A549 (cell line): ENCODE results near the gene RPS6KB2. TPM values are rescaled to one million over a fixed set of nuclear protein-coding genes. Genes with fewer than 3 reads are reported as not detected.
A peak's percentile ranks its signal among the peaks of the same experiment; 100 is the strongest.
"Not testable (repeated sequence)": the region's sequence is repeated elsewhere in the genome, so short reads cannot be mapped to it uniquely, and the experiment has no call there.

Experiments used
- ATAC-seq, 2 experiments: fragments of 200-7000 bp in 1 of 2; fragments of >200 bp in 1 of 2; cut with Nextera tagmentation in 1 of 2; cut with Tn5 transposase in 1 of 2; 3 replicates each; pipeline versions ENCODE4 v1.8.0 to v1.9.1; 2018 to 2020; ENCODE audit warnings: mild to moderate bottlenecking in 1 of 2, moderate library complexity in 1 of 2
- CTCF ChIA-PET: fragments of 300-600 bp; sonication (Branson Sonifier 250); formaldehyde crosslinking; extraction: SDS; loops from one replicate; lab custom pipeline; 2021; ENCODE audit warnings: antibody characterized with exemption, inconsistent platforms; lab: Yijun Ruan, JAX
- POLR2A ChIA-PET: fragments of 350-600 bp; formaldehyde crosslinking; extraction: SDS; loops from one replicate; lab custom pipeline; 2021; ENCODE audit warnings: antibody characterized with exemption, inconsistent platforms; lab: Yijun Ruan, JAX
- DNase-seq, 2 experiments: peaks; one replicate each; pipeline versions ENCODE4 v3.0.0 to v3.0.0-alpha.2; 2011 to 2016; ENCODE audit warnings: low read depth in 1 of 2, low spot score in 1 of 2
- FAIRE-seq: peaks from 2 replicates; lab custom pipeline; 2011; peaks lifted over from hg19 to GRCh38; lab: Jason Lieb, UNC
- H3K27ac ChIP-seq, 2 experiments: fragments of >200 bp; sonication (Bioruptor Twin); formaldehyde crosslinking; 3 replicates each; pipeline ENCODE4 v1.5.1; 2016 to 2017
- H3K4me1 ChIP-seq: fragments of >200 bp; sonication (Bioruptor Twin); formaldehyde crosslinking; 3 replicates; pipeline ENCODE4 v1.6.1; 2016
- H3K4me2 ChIP-seq: fragments of >200 bp; sonication (Bioruptor Twin); formaldehyde crosslinking; 3 replicates; pipeline ENCODE4 v1.6.1; 2016
- H3K4me3 ChIP-seq: fragments of >200 bp; sonication (Bioruptor Twin); formaldehyde crosslinking; 3 replicates; pipeline ENCODE4 v1.5.1; 2016
- H3K9me3 ChIP-seq: fragments of >200 bp; sonication (Bioruptor Twin); formaldehyde crosslinking; 3 replicates; pipeline ENCODE4 v1.6.1; 2016
- ATOH8 ChIP-seq: fragments of 250-450 bp; sonication (Bioruptor Pico); IDR thresholded peaks from 2 replicates; pipeline ENCODE4 v1.5.0; 2020; ENCODE audit warnings: low read depth, mild to moderate bottlenecking, moderate library complexity
- BHLHE40 ChIP-seq: IDR thresholded peaks from 2 replicates; pipeline ENCODE4 v1.6.1; 2012; ENCODE audit warnings: low read depth, low read length, inconsistent platforms
- E2F6 ChIP-seq: IDR thresholded peaks from 2 replicates; pipeline ENCODE4 v1.6.1; 2012; ENCODE audit warnings: low read depth, borderline replicate concordance
- EHF ChIP-seq: fragments of 250-450 bp; sonication (Bioruptor Pico); IDR thresholded peaks from 2 replicates; pipeline ENCODE4 v1.5.0; 2020; ENCODE audit warnings: mild to moderate bottlenecking
- EHMT2 ChIP-seq: fragments of 200-600 bp; sonication (generic); IDR thresholded peaks from 2 replicates; pipeline ENCODE4 v1.6.1; 2016; ENCODE audit warnings: antibody characterized with exemption, low read depth, mild to moderate bottlenecking, moderate library complexity
- FOXS1 ChIP-seq: fragments of 250-450 bp; sonication (Bioruptor Pico); IDR thresholded peaks from 2 replicates; pipeline ENCODE4 v1.5.0; 2020; ENCODE audit warnings: mild to moderate bottlenecking, moderate library complexity
- HOXB5 ChIP-seq: fragments of 250-450 bp; sonication (Bioruptor Pico); IDR thresholded peaks from 2 replicates; pipeline ENCODE4 v1.5.0; 2020; ENCODE audit warnings: mild to moderate bottlenecking, moderate library complexity
- JUN ChIP-seq, 2 experiments: fragments of >200 bp; sonication (Bioruptor Twin); formaldehyde crosslinking; IDR thresholded peaks; 2 replicates in 1 of 2; 3 replicates in 1 of 2; pipeline ENCODE4 v1.6.1; 2016 to 2017
- JUNB ChIP-seq: fragments of >200 bp; sonication (Bioruptor Twin); formaldehyde crosslinking; IDR thresholded peaks from 2 replicates; pipeline ENCODE4 v1.6.1; 2016
- NPAS2 ChIP-seq: fragments of 250-450 bp; sonication (Bioruptor Pico); IDR thresholded peaks from 2 replicates; pipeline ENCODE4 v1.8.0; 2022; ENCODE audit warnings: mild to moderate bottlenecking, moderate library complexity, borderline replicate concordance
- NR3C1 ChIP-seq: fragments of >200 bp; sonication (Bioruptor Twin); formaldehyde crosslinking; IDR thresholded peaks from 3 replicates; pipeline ENCODE4 v1.6.1; 2017
- PHF8 ChIP-seq: fragments of 200-600 bp; sonication (generic); IDR thresholded peaks from 2 replicates; pipeline ENCODE4 v1.6.1; 2016; ENCODE audit warnings: low read depth, mild to moderate bottlenecking, antibody characterized with exemption, moderate library complexity, borderline replicate concordance
- POLR2AphosphoS2 ChIP-seq: conservative IDR thresholded peaks from 2 replicates; pipeline ENCODE4 v1.6.1; 2012; ENCODE audit warnings: low read length, improper control_type of control experiment, inconsistent platforms
- RAD21 ChIP-seq, 2 experiments: fragments of >200 bp in 1 of 2; sonication (Bioruptor Twin) in 1 of 2; formaldehyde crosslinking in 1 of 2; IDR thresholded peaks in 1 of 2; conservative IDR thresholded peaks in 1 of 2; 2 replicates in 1 of 2; 3 replicates in 1 of 2; pipeline ENCODE4 v1.6.1; 2012 to 2018; ENCODE audit warnings: inconsistent platforms in 1 of 2
- SREBF2 ChIP-seq: fragments of 450-650 bp; IDR thresholded peaks from 2 replicates; pipeline ENCODE4 v1.6.1; 2014; ENCODE audit warnings: mild to moderate bottlenecking, moderate library complexity
- TFCP2L1 ChIP-seq: fragments of 250-450 bp; sonication (Bioruptor Pico); IDR thresholded peaks from 2 replicates; pipeline ENCODE4 v1.5.0; 2021; ENCODE audit warnings: mild to moderate bottlenecking
- TP53 ChIP-seq: fragments of 250-450 bp; sonication (Bioruptor Pico); IDR thresholded peaks from 2 replicates; pipeline ENCODE4 v1.5.0; 2021; ENCODE audit warnings: mild to moderate bottlenecking, moderate library complexity
- ZFP36 ChIP-seq: fragments of 450-650 bp; IDR thresholded peaks from 2 replicates; pipeline ENCODE4 v1.6.1; 2014; ENCODE audit warnings: borderline replicate concordance; ENCODE audit not compliant: partially characterized antibody
- ZSCAN20 ChIP-seq: fragments of 250-450 bp; sonication (Bioruptor Pico); IDR thresholded peaks from 2 replicates; pipeline ENCODE4 v1.8.0; 2022; ENCODE audit warnings: mild to moderate bottlenecking, moderate library complexity
- WGBS: methylation state at CpG from one replicate; pipeline ENCODE4 v1.1.6; 2017; ENCODE audit errors: missing lambda C conversion rate; 5-methylcytosine and 5-hydroxymethylcytosine counted together
- polyA plus RNA-seq, 4 experiments: library from polyadenylated mRNA; depleted of rRNA in 3 of 4; stranded (reverse); fragments of >200 nt; fragmentation: RNase III in 1 of 4; extraction: RNeasy Plus Mini Kit Qiagen cat#74134 plus additional on column Dnase treatment in 1 of 4; gene quantifications; 2 replicates in 3 of 4; 3 replicates in 1 of 4; pipeline ENCODE4 v1.2.3, GENCODE V29; 2011 to 2017

RPS6KB2 gene
- polyA plus RNA-seq, 2 of the 4 experiments (the other 2 are of a cell fraction): 40.9 to 47.9 TPM

- TF ChIP-seq EHMT2: no peak
- no peak for TF ChIP-seq POLR2AphosphoS2
- no peak for TF ChIP-seq ATOH8
- TF ChIP-seq HOXB5 (CRISPR knock-in tag): 0 out of 2 replicates have a peak, but pooled peaks have one; percentile 34
- TF ChIP-seq ZSCAN20 (CRISPR knock-in tag): no peak
- no peak for TF ChIP-seq TP53
- no peak for TF ChIP-seq EHF (CRISPR knock-in tag)
- TF ChIP-seq PHF8: peak; percentile 47; the same call in 1 of the 2 replicates
- TF ChIP-seq JUNB: no peak
- TF ChIP-seq E2F6: peak; percentile 68; the same call in 1 of the 2 replicates
- no peak for TF ChIP-seq FOXS1 (CRISPR knock-in tag)
- no peak for TF ChIP-seq NPAS2 (CRISPR knock-in tag)
- TF ChIP-seq BHLHE40: no peak
- peak; percentile 12 to 63; a peak in 4 of 5 replicates for TF ChIP-seq RAD21 (conservative IDR thresholded peaks at IDR 0.05 in 1 of 2, IDR thresholded peaks at IDR 0.05 in 1 of 2)
- TF ChIP-seq ZFP36: no peak
- no peak for TF ChIP-seq NR3C1
- no peak for TF ChIP-seq SREBF2
- TF ChIP-seq TFCP2L1 (CRISPR knock-in tag): no peak
- TF ChIP-seq JUN (IDR thresholded peaks at IDR 0.05): peak; percentile 85 to 92
- TF ChIP-seq, all 56 proteins: peak for 9
Measured at GRCh38 chr11:67401495-67402191, 26.7 kb upstream of the RPS6KB2 start, which contains the start of gene PPP1CA (continued).

GRCh38 chr11:67402192-67402839 is 26.0 kb upstream of the RPS6KB2 start:
- H3K4me3 ChIP-seq: peak overlapping the region; percentile 14; the same call in 1 of the 3 replicates
- H3K4me2 ChIP-seq: peak overlapping the region; percentile 74
- WGBS: 69% methylated on average over 19 of the region's 19 CpGs
- FAIRE-seq, DNase-seq, H3K9me3 ChIP-seq, ATAC-seq: not testable (repeated sequence)
- CTCF ChIA-PET: interaction anchor here (0.7 to 46.2 kb wide), 21 partner anchors 11 to 212 kb away, joined by 3 to 1913 read pairs (median 6); partner anchors contain the start of genes CARNS1, CLCF1, GPR152 and POLD4
- POLR2A ChIA-PET: interaction anchor here (0.5 to 2.2 kb wide), 22 partner anchors 10 to 181 kb away, joined by 3 to 21 read pairs (median 4); partner anchors contain the start of genes GSTP1, PITPNM1, POLD4 and PTPRCAP
- H3K27ac ChIP-seq: peak overlapping the region; percentile 89 to 98
- peaks cover 15% of the 10 kb centered on the region for H3K4me1 ChIP-seq

GRCh38 chr11:67403085-67403484 is 25.2 kb upstream of the RPS6KB2 start:
- peaks cover 15% of the 10 kb centered on the region for H3K4me1 ChIP-seq
- not testable (repeated sequence) for DNase-seq, H3K4me3 ChIP-seq, FAIRE-seq, H3K27ac ChIP-seq, H3K9me3 ChIP-seq, ATAC-seq, H3K4me2 ChIP-seq
- POLR2A ChIA-PET: interaction anchor here (2.2 kb wide), 1 partner anchor 66 kb away, joined by 14 read pairs; the partner anchor contains the start of gene TMEM134
- 94% methylated on average over 9 of the region's 9 CpGs for WGBS
- CTCF ChIA-PET: interaction anchor here (3.1 to 46.2 kb wide), 5 partner anchors 10 to 45 kb away, joined by 18 to 1913 read pairs (median 36); partner anchors contain the start of genes CARNS1, CLCF1, POLD4 and RAD9A
